ENCODE results near the gene SKAP2.

SKAP2 gene

GRCh38 chr7:26691406-26691805 is 173.0 kb downstream of the SKAP2 start:
- no peak for DNase-seq

GRCh38 chr7:26690135-26690805 is 174.1 kb downstream of the SKAP2 start:
- DNase-seq = no peak

- DNase-seq = no peak
Measured at GRCh38 chr7:26688936-26689506, 175.4 kb downstream of the SKAP2 start.

GRCh38 chr7:26688388-26688787 is 176.0 kb downstream of the SKAP2 start:
- no peak for DNase-seq

- no peak for DNase-seq
Measured at GRCh38 chr7:26687032-26687431, 177.4 kb downstream of the SKAP2 start.

GRCh38 chr7:26686448-26686981 is 177.9 kb downstream of the SKAP2 start:
- no peak for DNase-seq

GRCh38 chr7:26685606-26686005 is 178.8 kb downstream of the SKAP2 start:
- no peak for DNase-seq

GRCh38 chr7:26684447-26684846 is 179.9 kb downstream of the SKAP2 start:
- no peak for DNase-seq

- no peak for DNase-seq
Measured at GRCh38 chr7:26683277-26683676, 181.1 kb downstream of the SKAP2 start.

GRCh38 chr7:26681819-26682418 is 182.5 kb downstream of the SKAP2 start:
- DNase-seq = no peak

GRCh38 chr7:26680587-26680986 is 183.8 kb downstream of the SKAP2 start:
- DNase-seq = no peak

GRCh38 chr7:26675143-26675887 is 189.1 kb downstream of the SKAP2 start:
- DNase-seq = no peak

- no peak for DNase-seq
Measured at GRCh38 chr7:26673858-26674257, 190.5 kb downstream of the SKAP2 start.

GRCh38 chr7:26673271-26673670 is 191.1 kb downstream of the SKAP2 start:
- no peak for DNase-seq

GRCh38 chr7:26670841-26671240 is 193.5 kb downstream of the SKAP2 start:
- no peak for DNase-seq

GRCh38 chr7:26670290-26670689 is 194.1 kb downstream of the SKAP2 start:
- no peak for DNase-seq

- DNase-seq = no peak
Measured at GRCh38 chr7:26668821-26669220, 195.6 kb downstream of the SKAP2 start.

GRCh38 chr7:26667514-26668133 is 196.8 kb downstream of the SKAP2 start:
- no peak for DNase-seq

- DNase-seq = no peak
Measured at GRCh38 chr7:26664735-26665416, 199.5 kb downstream of the SKAP2 start.

GRCh38 chr7:26664274-26664673 is 200.1 kb downstream of the SKAP2 start:
- no peak for DNase-seq

- DNase-seq = no peak
Measured at GRCh38 chr7:26663874-26664273, 200.5 kb downstream of the SKAP2 start.

- no peak for DNase-seq
Measured at GRCh38 chr7:26662646-26663045, 201.7 kb downstream of the SKAP2 start.
